Measurements from ENCODE around the gene ANKFN1.

ANKFN1 gene

GRCh38 chr17:56186222-56186786 lies 33.0 kb downstream of the ANKFN1 start:
- H3K27ac Mint-ChIP-seq, result no peak overlapping the region
- peaks cover 2% of the 10 kb centered on the region for H3K36me3 Mint-ChIP-seq
- no peaks in the 10 kb centered on the region for H3K4me1 Mint-ChIP-seq (ENCODE audit: low read depth)
- H3K27me3 Mint-ChIP-seq, result peaks cover 9% of the 10 kb centered on the region
- H3K9me3 Mint-ChIP-seq (ENCODE audit: low read depth), result peaks cover 3% of the 10 kb centered on the region
- H3K4me3 Mint-ChIP-seq, result no peak overlapping the region

GRCh38 chr17:56203430-56203829 lies 50.2 kb downstream of the ANKFN1 start:
- H3K36me3 Mint-ChIP-seq, result no peaks in the 10 kb centered on the region
- H3K4me3 Mint-ChIP-seq, result no peak overlapping the region
- H3K27ac Mint-ChIP-seq, result no peak overlapping the region
- peaks cover 2% of the 10 kb centered on the region for H3K27me3 Mint-ChIP-seq
- peaks cover 4% of the 10 kb centered on the region for H3K4me1 Mint-ChIP-seq (ENCODE audit: low read depth)
- H3K9me3 Mint-ChIP-seq (ENCODE audit: low read depth), result peaks cover 5% of the 10 kb centered on the region

GRCh38 chr17:56206351-56206750 lies 53.1 kb downstream of the ANKFN1 start:
- Mint-ChIP-seq H3K27ac (no peak overlapping the region), H3K9me3 (ENCODE audit: low read depth) (peaks cover 5% of the 10 kb centered on the region)

GRCh38 chr17:56213031-56213430 lies 59.8 kb downstream of the ANKFN1 start:
- no peak overlapping the region for H3K4me3 Mint-ChIP-seq
- no peaks in the 10 kb centered on the region for H3K36me3 Mint-ChIP-seq
- no peak overlapping the region for H3K27ac Mint-ChIP-seq
- H3K27me3 Mint-ChIP-seq, result peaks cover 1% of the 10 kb centered on the region
- H3K4me1 Mint-ChIP-seq (ENCODE audit: low read depth), result no peaks in the 10 kb centered on the region
- no peaks in the 10 kb centered on the region for H3K9me3 Mint-ChIP-seq (ENCODE audit: low read depth)

More at GRCh38 chr17:56206351-56206750, 53.1 kb downstream of the ANKFN1 start:
- H3K4me3 Mint-ChIP-seq, result no peak overlapping the region
- H3K36me3 Mint-ChIP-seq, result no peaks in the 10 kb centered on the region
- H3K27me3 Mint-ChIP-seq, result no peaks in the 10 kb centered on the region
- peaks cover 4% of the 10 kb centered on the region for H3K4me1 Mint-ChIP-seq (ENCODE audit: low read depth)

GRCh38 chr17:56217921-56218320 lies 64.6 kb downstream of the ANKFN1 start:
- Mint-ChIP-seq H3K36me3 (no peaks in the 10 kb centered on the region), H3K4me3 (no peak overlapping the region), H3K9me3 (ENCODE audit: low read depth) (no peaks in the 10 kb centered on the region), H3K27me3 (peaks cover 2% of the 10 kb centered on the region), H3K27ac (no peak overlapping the region), H3K4me1 (ENCODE audit: low read depth) (no peaks in the 10 kb centered on the region)

GRCh38 chr17:56222255-56222654 lies 69.0 kb downstream of the ANKFN1 start:
- no peak overlapping the region for H3K4me3 Mint-ChIP-seq
- H3K4me1 Mint-ChIP-seq (ENCODE audit: low read depth), result no peaks in the 10 kb centered on the region
- no peak overlapping the region for H3K27ac Mint-ChIP-seq
- H3K27me3 Mint-ChIP-seq, result peaks cover 3% of the 10 kb centered on the region
- no peaks in the 10 kb centered on the region for H3K9me3 Mint-ChIP-seq (ENCODE audit: low read depth)
- no peaks in the 10 kb centered on the region for H3K36me3 Mint-ChIP-seq

GRCh38 chr17:56230660-56231059 lies 77.4 kb downstream of the ANKFN1 start:
- no peak overlapping the region for H3K4me3 Mint-ChIP-seq
- no peak overlapping the region for H3K27ac Mint-ChIP-seq
- no peaks in the 10 kb centered on the region for H3K36me3 Mint-ChIP-seq
- no peaks in the 10 kb centered on the region for H3K4me1 Mint-ChIP-seq (ENCODE audit: low read depth)
- H3K27me3 Mint-ChIP-seq, result peaks cover 2% of the 10 kb centered on the region
- H3K9me3 Mint-ChIP-seq (ENCODE audit: low read depth), result no peaks in the 10 kb centered on the region

GRCh38 chr17:56231252-56231651 lies 78.0 kb downstream of the ANKFN1 start:
- no peak overlapping the region for H3K4me3 Mint-ChIP-seq
- peaks cover 2% of the 10 kb centered on the region for H3K27me3 Mint-ChIP-seq
- H3K9me3 Mint-ChIP-seq (ENCODE audit: low read depth), result no peaks in the 10 kb centered on the region
- no peaks in the 10 kb centered on the region for H3K36me3 Mint-ChIP-seq
- H3K4me1 Mint-ChIP-seq (ENCODE audit: low read depth), result no peaks in the 10 kb centered on the region
- H3K27ac Mint-ChIP-seq, result no peak overlapping the region

GRCh38 chr17:56231693-56232092 lies 78.4 kb downstream of the ANKFN1 start:
- H3K4me1 Mint-ChIP-seq (ENCODE audit: low read depth), result no peaks in the 10 kb centered on the region

GRCh38 chr17:56244268-56244890 lies 91.1 kb downstream of the ANKFN1 start:
- Mint-ChIP-seq H3K4me1 (ENCODE audit: low read depth) (no peaks in the 10 kb centered on the region), H3K9me3 (ENCODE audit: low read depth) (no peaks in the 10 kb centered on the region), H3K27ac (no peak overlapping the region), H3K4me3 (no peak overlapping the region), H3K36me3 (no peaks in the 10 kb centered on the region), H3K27me3 (peaks cover 6% of the 10 kb centered on the region)

More at GRCh38 chr17:56231693-56232092, 78.4 kb downstream of the ANKFN1 start:
- Mint-ChIP-seq H3K4me3 (no peak overlapping the region), H3K27ac (no peak overlapping the region), H3K9me3 (ENCODE audit: low read depth) (no peaks in the 10 kb centered on the region), H3K27me3 (peaks cover 3% of the 10 kb centered on the region), H3K36me3 (no peaks in the 10 kb centered on the region)

GRCh38 chr17:56247816-56248215 lies 94.5 kb downstream of the ANKFN1 start:
- Mint-ChIP-seq H3K4me1 (ENCODE audit: low read depth) (no peaks in the 10 kb centered on the region), H3K36me3 (no peaks in the 10 kb centered on the region), H3K9me3 (ENCODE audit: low read depth) (no peaks in the 10 kb centered on the region), H3K4me3 (no peak overlapping the region), H3K27ac (no peak overlapping the region), H3K27me3 (peaks cover 8% of the 10 kb centered on the region)

- no peak overlapping the region for H3K4me3 Mint-ChIP-seq
- no peak overlapping the region for H3K27ac Mint-ChIP-seq
- H3K27me3 Mint-ChIP-seq, result no peaks in the 10 kb centered on the region
- no peaks in the 10 kb centered on the region for H3K36me3 Mint-ChIP-seq
- H3K4me1 Mint-ChIP-seq (ENCODE audit: low read depth), result no peaks in the 10 kb centered on the region
- H3K9me3 Mint-ChIP-seq (ENCODE audit: low read depth), result no peaks in the 10 kb centered on the region
Measured at GRCh38 chr17:56257075-56257474, 103.8 kb downstream of the ANKFN1 start.

GRCh38 chr17:56260376-56261002 lies 107.2 kb downstream of the ANKFN1 start:
- Mint-ChIP-seq H3K4me1 (ENCODE audit: low read depth) (no peaks in the 10 kb centered on the region), H3K27me3 (no peaks in the 10 kb centered on the region), H3K36me3 (no peaks in the 10 kb centered on the region), H3K4me3 (no peak overlapping the region), H3K9me3 (ENCODE audit: low read depth) (no peaks in the 10 kb centered on the region), H3K27ac (no peak overlapping the region)

- H3K9me3 Mint-ChIP-seq (ENCODE audit: low read depth), result no peaks in the 10 kb centered on the region
- H3K4me3 Mint-ChIP-seq, result no peak overlapping the region
- no peak overlapping the region for H3K27ac Mint-ChIP-seq
- no peaks in the 10 kb centered on the region for H3K36me3 Mint-ChIP-seq
- no peaks in the 10 kb centered on the region for H3K4me1 Mint-ChIP-seq (ENCODE audit: low read depth)
- H3K27me3 Mint-ChIP-seq, result no peaks in the 10 kb centered on the region
Measured at GRCh38 chr17:56262803-56263202, 109.5 kb downstream of the ANKFN1 start.

- Mint-ChIP-seq H3K27ac (no peak overlapping the region), H3K4me1 (ENCODE audit: low read depth) (no peaks in the 10 kb centered on the region), H3K4me3 (no peak overlapping the region), H3K36me3 (no peaks in the 10 kb centered on the region), H3K27me3 (no peaks in the 10 kb centered on the region), H3K9me3 (ENCODE audit: low read depth) (no peaks in the 10 kb centered on the region)
Measured at GRCh38 chr17:56269556-56270389, 116.5 kb downstream of the ANKFN1 start.

Data from activated naive CD8-positive, alpha-beta T cell (primary cell).